Lower lobe of right lung (tissue), 2 donors: ENCODE data around the gene TEKT3. TPM values are rescaled to one million over a fixed set of nuclear protein-coding genes. Genes with fewer than 3 reads are reported as not detected.

Experiments used
- ATAC-seq, 2 donors: fragments of 200-7000 bp; cut with Tn5 transposase; one replicate each; pipeline ENCODE4 v1.9.1; 2020 to 2022; ENCODE audit warnings: mild to moderate bottlenecking in 2 of 2, moderate library complexity in 2 of 2
- DNase-seq: peaks from one replicate; pipeline ENCODE4 v3.0.0-alpha.2; 2020
- H3K27ac ChIP-seq: fragments of 200-600 bp; one replicate; pipeline ENCODE4 v1.8.0; 2022
- H3K27me3 ChIP-seq: fragments of 200-600 bp; one replicate; pipeline ENCODE4 v1.8.0; 2022; ENCODE audit warnings: low read depth
- H3K36me3 ChIP-seq: fragments of 200-600 bp; one replicate; pipeline ENCODE4 v1.8.0; 2022; ENCODE audit warnings: mild to moderate bottlenecking
- H3K4me1 ChIP-seq: fragments of 200-600 bp; one replicate; pipeline ENCODE4 v1.8.0; 2022
- H3K4me3 ChIP-seq: fragments of 200-600 bp; one replicate; pipeline ENCODE4 v1.8.0; 2022; ENCODE audit warnings: mild to moderate bottlenecking
- H3K9me3 ChIP-seq: fragments of 200-600 bp; one replicate; pipeline ENCODE4 v1.8.0; 2022
- CTCF ChIP-seq: fragments of 200-600 bp; IDR thresholded peaks from one replicate; pipeline ENCODE4 v1.8.0; 2022; ENCODE audit warnings: antibody characterized with exemption, mild to moderate bottlenecking
- intact Hi-C: fragments of 100-400 bp; cut with DNase I; formaldehyde crosslinking; loops from one replicate; pipeline ENCODE4 v1.11.0; 2022
- total RNA-seq: library from RNA; stranded (reverse); fragmentation: NEBNext Ultra II Directional; extraction: Animal tissue kit (Norgen Biotek cat#: 25700); gene quantifications from one replicate; pipeline ENCODE4 v1.2.1, GENCODE V29; 2021
- donor health status: DM: no; HTN: yes; CAD: no; lungs with severe emphysema.

TEKT3 gene
- total RNA-seq, 1 donor from 2014 or later: 2.2 TPM

- ATAC-seq (peak; percentile 30 to 45), DNase-seq (peak; percentile 71)
- Histone ChIP-seq H3K4me1 (peaks cover 29% of the 10 kb centered on the region), H3K4me3 (peak overlapping the region; percentile 69), H3K36me3 (peaks cover 13% of the 10 kb centered on the region), H3K27me3 (peaks cover 12% of the 10 kb centered on the region), H3K9me3 (no peaks in the 10 kb centered on the region), H3K27ac (peak overlapping the region; percentile 91)
- intact Hi-C loops: no loop called here
- TF ChIP-seq CTCF: no peak
These were observed 78.2 kb downstream of the TEKT3 start for GRCh38 chr17:15263206-15263579.

DNA sequence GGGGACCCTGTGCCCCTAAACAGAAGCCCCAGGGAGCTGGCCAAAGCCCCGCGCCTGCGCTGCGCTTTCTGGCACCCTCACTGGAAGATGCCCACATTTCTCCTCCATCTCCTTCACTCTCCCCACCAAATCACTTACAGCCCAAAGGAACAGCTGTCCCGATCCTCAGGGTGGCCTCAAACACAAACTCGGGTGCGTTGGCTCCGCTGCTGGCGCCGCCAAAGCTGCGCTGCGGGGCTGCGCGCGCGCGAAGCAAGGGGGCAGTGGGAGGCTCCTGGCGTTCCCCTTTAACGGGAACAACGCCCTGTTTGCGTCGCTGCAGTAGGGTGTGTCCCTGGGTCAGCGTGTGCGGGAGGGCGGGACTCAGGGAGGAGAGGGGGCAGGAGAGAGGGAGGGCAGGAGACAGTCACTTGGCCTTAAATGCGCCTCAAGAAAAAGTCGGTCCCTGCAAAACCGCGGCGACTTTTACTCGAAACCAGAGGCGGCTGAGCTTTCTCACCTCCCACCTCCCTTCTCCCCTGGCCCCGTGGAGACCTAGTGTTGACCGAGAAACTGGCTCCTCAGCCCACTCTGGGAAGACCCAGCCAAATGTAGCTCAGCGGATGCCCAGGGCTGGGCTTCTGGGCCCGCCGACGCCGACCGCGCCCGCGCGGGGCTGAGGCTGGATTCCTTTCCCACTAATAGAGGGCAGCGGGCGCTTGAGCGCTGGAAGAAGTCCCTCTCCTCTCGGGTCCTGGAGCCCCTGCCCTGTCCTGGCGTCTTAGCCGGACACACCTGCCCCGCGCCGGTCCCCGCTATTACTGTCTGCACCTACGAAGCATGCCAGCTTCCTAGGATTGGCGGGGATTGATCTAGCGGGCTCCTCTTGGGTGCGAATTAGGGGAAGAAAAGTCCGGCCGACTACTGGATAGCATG lies 78.8 kb downstream of the TEKT3 start:
- peaks cover 35% of the 10 kb centered on the region for H3K4me1 ChIP-seq
- intact Hi-C loops: no loop called here

DNA sequence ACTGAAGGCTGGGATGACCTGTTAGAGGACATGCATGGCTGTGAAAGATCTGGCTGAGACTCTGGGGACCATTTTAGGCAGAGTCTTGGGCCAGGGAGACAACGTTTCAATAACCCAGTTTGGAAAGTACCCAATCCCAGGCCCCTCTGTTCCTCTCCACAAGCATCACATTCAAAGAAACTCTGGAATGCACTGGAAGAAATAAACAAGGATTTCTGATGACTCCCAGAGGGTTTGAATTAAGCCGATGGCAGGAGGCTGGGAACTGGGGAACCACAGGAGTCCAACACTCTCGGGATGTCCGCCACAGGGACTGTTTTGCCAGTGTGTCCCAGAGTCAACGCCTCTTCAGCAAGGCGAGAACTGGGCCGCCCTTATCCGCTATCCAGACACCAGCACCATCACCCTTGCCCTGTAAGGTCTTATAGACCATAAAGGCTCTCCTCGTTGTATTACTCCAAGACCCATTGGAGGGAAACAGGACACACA lies 79.6 kb downstream of the TEKT3 start:
- Histone ChIP-seq H3K27ac (peak overlapping the region; percentile 91), H3K9me3 (no peaks in the 10 kb centered on the region), H3K27me3 (peaks cover 12% of the 10 kb centered on the region), H3K4me1 (peaks cover 42% of the 10 kb centered on the region), H3K4me3 (peak overlapping the region; percentile 69), H3K36me3 (peaks cover 19% of the 10 kb centered on the region)
- peak in 1 of 2 donors; percentile 0 for ATAC-seq
- no peak for TF ChIP-seq CTCF
- no peak for DNase-seq
- intact Hi-C loops: no loop called here

More for the DNA sequence above, 78.8 kb downstream of the TEKT3 start:
- DNase-seq: peak; percentile 85
- peaks cover 12% of the 10 kb centered on the region for H3K27me3 ChIP-seq
- peak; percentile 84 to 91 for ATAC-seq
- peaks cover 19% of the 10 kb centered on the region for H3K36me3 ChIP-seq
- H3K4me3 ChIP-seq: peak overlapping the region; percentile 69
- no peak for TF ChIP-seq CTCF
- H3K27ac ChIP-seq: peak overlapping the region; percentile 91
- H3K9me3 ChIP-seq: no peaks in the 10 kb centered on the region

GRCh38 chr17:15261258-15261801 lies 80.1 kb downstream of the TEKT3 start:
- intact Hi-C loops: no loop called here
- peak; percentile 39 to 42 for ATAC-seq
- no peaks in the 10 kb centered on the region for H3K9me3 ChIP-seq
- H3K36me3 ChIP-seq: peaks cover 21% of the 10 kb centered on the region
- H3K4me1 ChIP-seq: peaks cover 48% of the 10 kb centered on the region
- peak overlapping the region; percentile 69 for H3K4me3 ChIP-seq
- peaks cover 12% of the 10 kb centered on the region for H3K27me3 ChIP-seq
- TF ChIP-seq CTCF: no peak
- DNase-seq: peak; percentile 54
- peak overlapping the region; percentile 91 for H3K27ac ChIP-seq

DNA sequence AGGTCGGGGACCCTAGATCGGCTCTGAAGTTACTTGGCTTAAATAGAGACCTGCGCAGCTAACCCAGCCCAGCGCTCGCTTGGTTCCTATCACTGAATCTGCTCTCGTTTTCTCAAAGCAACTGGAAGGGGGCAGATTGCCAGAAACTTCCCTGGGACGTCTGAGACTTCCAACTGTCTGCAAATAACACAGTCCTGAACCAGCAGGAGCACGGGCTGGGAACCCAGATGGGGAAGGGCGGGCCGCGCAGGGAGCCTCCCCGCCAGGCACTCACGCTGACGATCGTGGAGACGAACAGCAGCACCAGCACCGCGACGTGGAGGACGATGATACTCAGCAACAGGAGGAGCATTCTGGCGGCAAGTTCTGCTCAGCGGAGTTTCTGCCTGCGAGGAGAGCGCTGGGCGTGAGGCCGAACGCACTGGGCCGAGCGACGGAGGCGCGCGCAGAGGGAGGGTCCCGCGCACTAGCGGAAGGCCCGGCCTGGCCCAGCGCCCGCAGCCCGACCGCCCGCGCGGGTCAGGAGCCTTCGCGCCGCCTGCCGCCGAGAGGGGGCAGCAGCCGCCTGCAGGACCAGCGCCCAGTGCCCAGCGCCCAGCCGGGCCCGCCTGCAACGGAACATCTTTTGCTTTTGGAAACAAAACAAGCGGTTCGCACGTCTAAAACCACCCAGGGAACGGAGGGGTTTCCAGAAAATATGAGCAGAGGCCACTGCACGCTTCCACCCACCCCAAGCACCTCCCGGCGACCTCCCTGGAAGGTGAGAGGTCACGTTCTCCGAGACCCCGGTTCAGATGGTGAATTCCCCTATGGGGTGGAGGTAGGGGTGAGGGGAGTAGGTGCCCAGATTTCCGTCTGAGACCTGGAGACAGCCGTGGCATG lies 80.8 kb downstream of the TEKT3 start:
- Histone ChIP-seq H3K9me3 (no peaks in the 10 kb centered on the region), H3K36me3 (peaks cover 25% of the 10 kb centered on the region), H3K27me3 (peaks cover 12% of the 10 kb centered on the region), H3K4me1 (peaks cover 51% of the 10 kb centered on the region), H3K27ac (peak overlapping the region; percentile 91), H3K4me3 (peak overlapping the region; percentile 69)
- intact Hi-C loops: no loop called here
- TF ChIP-seq CTCF: peak; percentile 92
- peak; percentile 88 for DNase-seq
- ATAC-seq: peak; percentile 89 to 90
